GM13977 (cell line): Measurements from ENCODE around the gene CYP39A1.

Source experiments
- DNase-seq: peaks from one replicate; pipeline ENCODE4 v3.0.0; 2012; ENCODE audit warnings: low spot score
- CTCF ChIP-seq: IDR thresholded peaks from 2 replicates; pipeline ENCODE4 v1.5.1; 2012; ENCODE audit warnings: mild to moderate bottlenecking, control low read depth; ENCODE audit not compliant: insufficient read depth; ENCODE audit errors: extremely low read depth, missing control alignments
- in situ Hi-C: fragments of 300-500 bp; cut with MboI; formaldehyde crosslinking; loops from one replicate; pipeline ENCODE4 v1.12.0; 2022; ENCODE audit warnings: low sequenced_read_pairs, low pct_unique_long_range_greater_than_20kb, mixed read lengths, inconsistent platforms; ENCODE audit not compliant: unreplicated experiment

The CYP39A1 gene

DNA sequence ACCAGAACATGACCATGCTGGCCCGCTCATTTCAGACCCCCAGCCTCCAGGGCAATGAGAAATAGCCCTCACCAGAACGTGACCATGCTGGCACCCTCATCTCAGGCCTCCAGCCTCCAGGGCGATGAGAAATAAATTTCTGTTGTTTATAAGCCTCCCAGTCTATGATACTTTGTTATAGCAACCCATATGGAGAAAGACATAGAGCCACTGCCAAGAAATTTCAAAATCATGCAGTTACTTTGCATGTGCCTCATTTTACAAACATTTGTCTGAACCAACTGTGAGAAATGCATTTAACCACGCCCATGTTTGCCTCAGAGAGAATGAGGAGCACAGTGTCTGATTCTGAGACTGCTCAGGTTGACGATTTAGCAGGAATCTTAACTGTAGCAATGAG lies 15.5 kb downstream of the CYP39A1 start:
- no peak for DNase-seq
- in situ Hi-C loops = loop anchor here (25.0 kb wide), 1 partner anchor 575 kb away; no protein-coding TSS in a partner anchor
- no peak for TF ChIP-seq CTCF

DNA sequence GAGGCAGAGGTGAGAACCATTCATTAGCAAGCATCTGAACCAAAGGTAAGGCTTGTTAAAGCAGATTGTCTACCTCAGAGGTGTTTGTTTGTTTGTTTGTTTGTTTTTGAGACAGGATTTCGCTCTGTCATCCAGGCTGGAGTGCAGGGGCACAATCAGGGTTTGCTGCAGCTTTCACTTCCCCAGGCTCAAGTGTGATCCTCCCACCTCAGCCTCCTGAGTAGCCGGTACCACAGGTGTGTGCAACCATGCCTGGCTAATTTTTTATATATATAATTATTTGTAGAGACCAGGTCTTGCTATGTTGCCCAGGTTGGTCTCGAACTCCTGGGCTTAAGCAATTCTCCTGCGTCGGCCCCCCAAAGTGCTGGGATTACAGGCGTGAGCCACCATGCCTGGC lies 17.2 kb downstream of the CYP39A1 start:
- in situ Hi-C loops = loop anchor here (25.0 kb wide), 1 partner anchor 573 kb away; no protein-coding TSS in a partner anchor
- no peak for TF ChIP-seq CTCF
- no peak for DNase-seq

DNA sequence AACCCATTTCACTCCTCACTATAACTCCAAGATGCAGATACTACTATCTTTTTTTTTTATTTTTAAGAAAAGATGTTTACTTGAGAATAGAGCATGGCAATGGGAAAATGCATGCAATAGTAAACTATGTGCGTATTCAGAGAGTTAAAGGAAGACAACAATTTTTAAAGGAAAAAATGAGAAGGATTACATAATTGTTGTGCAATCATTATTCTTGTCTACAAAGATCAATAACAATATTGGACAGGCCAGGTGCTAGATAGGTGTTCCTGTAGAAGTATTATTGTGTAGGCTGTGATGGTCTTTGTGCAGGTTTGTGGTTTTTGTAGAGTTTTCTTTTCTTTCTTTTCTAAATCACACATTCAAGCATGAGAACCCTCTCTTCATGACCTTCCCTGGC lies 20.6 kb downstream of the CYP39A1 start:
- in situ Hi-C loops = loop anchor here (25.0 kb wide), 1 partner anchor 570 kb away; no protein-coding TSS in a partner anchor
- no peak for DNase-seq
- TF ChIP-seq CTCF = no peak

GRCh38 chr6:46629691-46630090 lies 22.9 kb downstream of the CYP39A1 start:
- TF ChIP-seq CTCF = no peak
- in situ Hi-C loops = loop anchor here (25.0 kb wide), 1 partner anchor 567 kb away; no protein-coding TSS in a partner anchor
- DNase-seq = no peak

DNA sequence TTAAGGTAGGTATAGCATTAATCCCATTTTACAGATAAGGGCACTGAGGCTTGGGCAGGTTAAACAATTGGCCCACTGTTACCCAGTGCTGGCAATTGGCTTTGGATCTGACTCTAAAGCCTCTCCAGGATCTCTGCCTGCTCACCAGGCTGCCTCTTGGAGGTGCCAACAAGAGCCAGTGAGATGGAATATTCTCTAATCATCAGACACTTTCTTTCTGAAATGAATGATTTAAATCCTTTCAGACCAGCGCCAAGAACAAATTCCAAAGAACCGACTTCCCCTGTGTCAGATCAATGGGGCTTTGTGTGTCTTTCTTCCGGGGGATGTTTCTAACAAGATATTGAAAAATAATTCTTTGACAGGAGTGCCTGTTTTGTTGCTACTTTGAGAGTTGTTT lies 23.6 kb downstream of the CYP39A1 start:
- DNase-seq = no peak
- no peak for TF ChIP-seq CTCF
- in situ Hi-C loops = loop anchor here (25.0 kb wide), 1 partner anchor 567 kb away; no protein-coding TSS in a partner anchor

DNA sequence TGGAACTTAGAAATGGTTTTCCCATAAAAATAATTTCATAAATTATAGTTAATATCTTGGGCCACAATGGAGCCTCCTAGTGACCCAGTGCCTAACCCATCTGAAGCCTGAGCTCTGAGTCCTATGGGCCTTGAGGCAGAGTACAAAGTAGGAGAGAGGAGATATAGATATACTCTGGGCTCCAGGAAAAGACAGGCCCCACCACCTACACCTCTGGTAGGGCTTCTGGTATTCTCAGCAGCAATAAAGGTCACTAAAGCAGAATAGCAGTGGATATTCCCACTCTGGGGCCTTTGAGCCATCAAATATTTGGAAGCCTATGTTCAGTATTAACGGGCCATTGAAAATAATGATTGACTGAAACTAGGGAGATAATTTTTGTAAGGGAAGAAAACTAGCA lies 24.1 kb downstream of the CYP39A1 start:
- no peak for DNase-seq
- in situ Hi-C loops = loop anchor here (25.0 kb wide), 1 partner anchor 566 kb away; no protein-coding TSS in a partner anchor
- no peak for TF ChIP-seq CTCF

GRCh38 chr6:46626976-46627375 lies 25.6 kb downstream of the CYP39A1 start:
- DNase-seq = no peak
- in situ Hi-C loops = loop anchor here (25.0 kb wide), 1 partner anchor 565 kb away; no protein-coding TSS in a partner anchor
- TF ChIP-seq CTCF = no peak
